HG03354 (cell line): ENCODE measurements around the gene DCST2.

Experiments used
- ATAC-seq: cut with Tn5 transposase; IDR thresholded peaks from one replicate; pipeline ENCODE4 v1.9.1; 2021; ENCODE audit warnings: mild to moderate bottlenecking; ENCODE audit not compliant: unreplicated experiment, poor library complexity, severe bottlenecking

Gene DCST2

GRCh38 chr1:154969860-154970452 is 63.6 kb downstream of the DCST2 start:
- no peak for ATAC-seq

DNA sequence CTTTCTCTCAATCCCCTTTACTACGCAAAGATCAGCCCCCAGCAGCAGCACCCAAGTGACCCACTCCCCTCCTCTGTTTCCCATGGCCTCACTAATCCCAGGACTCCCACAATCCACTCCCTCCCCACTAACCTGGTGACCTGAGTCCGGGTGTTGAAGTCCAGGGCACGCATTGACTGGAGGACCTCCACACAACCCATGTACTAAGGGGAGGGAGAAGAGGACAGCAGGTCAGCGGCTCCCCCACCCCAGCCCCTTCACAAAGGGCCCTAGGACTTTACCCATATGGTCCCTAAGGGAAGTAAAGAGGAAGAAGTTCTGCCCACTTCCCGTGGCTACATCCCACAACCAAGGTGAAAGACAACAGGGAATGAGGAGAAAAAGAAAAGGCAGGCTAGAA is 64.3 kb downstream of the DCST2 start:
- no peak for ATAC-seq

- ATAC-seq = no peak
Measured at GRCh38 chr1:154968731-154969130, 64.8 kb downstream of the DCST2 start.
